ENCODE measurements around the gene CLCN5. TPM values are rescaled to one million over a fixed set of nuclear protein-coding genes. Genes with fewer than 3 reads are reported as not detected.

The CLCN5 gene
- polyA plus RNA-seq (2011; rRNA removed) (5.2 and 6.9 TPM in 2 replicates), polyA plus RNA-seq (2017; fragmentation: RNase III; extraction: RNeasy Plus Mini Kit Qiagen cat#74134 plus additional on column Dnase treatment) (2.1 to 2.6 TPM (median 2.2 TPM) in 3 replicates), polyA minus RNA-seq (2011; rRNA and poly(A)+ RNA removed) (13.6 and 16.8 TPM in 2 replicates)
- 0.66 and 1.0 TPM in 2 replicates for polyA plus RNA-seq (2012; cell fraction: cytosol; rRNA removed)
- polyA plus RNA-seq (2012; cell fraction: nucleus; rRNA removed) = 1.9 and 2.9 TPM in 2 replicates

- 7% methylated on average over 5 of the region's 83 CpGs for WGBS (ENCODE audit: missing lambda C conversion rate)
- POLR2A ChIA-PET = interaction anchor here (0.7 kb wide), 1 partner anchor 964 kb away, joined by 13 read pairs; no protein-coding TSS in a partner anchor
These were observed at the start of gene CLCN5 for GRCh38 chrX:49922291-49923241. CLCN5 (plus strand) TSS chrX:49922596; CDS start chrX:49925299, 2,703 bp downstream.

DNA sequence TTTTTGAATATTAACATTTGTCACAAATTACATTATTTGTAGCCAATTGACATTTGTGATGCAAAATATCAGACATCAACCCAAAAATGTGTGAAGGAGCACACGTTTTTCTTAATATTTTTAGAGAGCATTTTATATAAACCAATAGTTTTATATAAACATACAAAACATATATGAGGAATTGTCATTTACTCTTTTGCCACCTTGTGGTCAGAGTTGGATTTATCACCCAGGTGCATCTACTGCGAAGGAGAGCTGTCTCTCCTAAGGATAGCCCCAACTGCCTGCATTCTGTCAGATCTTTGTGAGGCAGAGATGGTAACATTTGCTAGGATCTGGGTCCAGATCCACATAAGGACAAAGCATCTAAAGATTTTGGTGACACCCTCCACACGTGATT, 45.6 kb upstream of the CLCN5 start:
- FAIRE-seq = no peak
- H3K4me1 ChIP-seq = peaks cover 6% of the 10 kb centered on the region; the same call in 1 of the 3 replicates

More at GRCh38 chrX:49922291-49923241, at the start of gene CLCN5:
- peak; percentile 97 to 98 for ATAC-seq
- H3K4me3 ChIP-seq = peak within 1 kb of the TSS; percentile 90
- peak within 1 kb of the TSS; percentile 84 to 88 for H3K27ac ChIP-seq
- CTCF ChIA-PET = interaction anchor here (0.9 to 1.9 kb wide), 5 partner anchors 12 to 657 kb away, joined by 3 to 5 read pairs (median 3); partner anchors contain the start of gene CCNB3
- H3K4me1 ChIP-seq = peaks cover 6% of the 10 kb centered on the region; the same call in 2 of the 3 replicates
- H3K4me2 ChIP-seq = peak within 1 kb of the TSS; percentile 93
- 0 out of 2 replicates have a peak, but pooled peaks have one; percentile 21 for TF ChIP-seq PHF8 (IDR thresholded peaks at IDR 0.05; ENCODE audit: borderline replicate concordance, low read depth)
- TF ChIP-seq, protein P1, sequence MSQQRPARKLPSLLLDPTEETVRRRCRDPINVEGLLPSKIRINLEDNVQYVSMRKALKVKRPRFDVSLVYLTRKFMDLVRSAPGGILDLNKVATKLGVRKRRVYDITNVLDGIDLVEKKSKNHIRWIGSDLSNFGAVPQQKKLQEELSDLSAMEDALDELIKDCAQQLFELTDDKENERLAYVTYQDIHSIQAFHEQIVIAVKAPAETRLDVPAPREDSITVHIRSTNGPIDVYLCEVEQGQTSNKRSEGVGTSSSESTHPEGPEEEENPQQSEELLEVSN (IDR thresholded peaks at IDR 0.05; ENCODE audit: borderline replicate concordance, low read depth) = peak; percentile 80; the same call in 1 of the 2 replicates
- TF ChIP-seq USF2 (IDR thresholded peaks at IDR 0.05) = peak; percentile 62
- no peak for TF ChIP-seq RFX5 (IDR thresholded peaks at IDR 0.05)
- TF ChIP-seq JUN (IDR thresholded peaks at IDR 0.05) = peak in 1 of 2 experiments; percentile 20; a peak in 1 of 5 replicates
- TF ChIP-seq, protein P2, sequence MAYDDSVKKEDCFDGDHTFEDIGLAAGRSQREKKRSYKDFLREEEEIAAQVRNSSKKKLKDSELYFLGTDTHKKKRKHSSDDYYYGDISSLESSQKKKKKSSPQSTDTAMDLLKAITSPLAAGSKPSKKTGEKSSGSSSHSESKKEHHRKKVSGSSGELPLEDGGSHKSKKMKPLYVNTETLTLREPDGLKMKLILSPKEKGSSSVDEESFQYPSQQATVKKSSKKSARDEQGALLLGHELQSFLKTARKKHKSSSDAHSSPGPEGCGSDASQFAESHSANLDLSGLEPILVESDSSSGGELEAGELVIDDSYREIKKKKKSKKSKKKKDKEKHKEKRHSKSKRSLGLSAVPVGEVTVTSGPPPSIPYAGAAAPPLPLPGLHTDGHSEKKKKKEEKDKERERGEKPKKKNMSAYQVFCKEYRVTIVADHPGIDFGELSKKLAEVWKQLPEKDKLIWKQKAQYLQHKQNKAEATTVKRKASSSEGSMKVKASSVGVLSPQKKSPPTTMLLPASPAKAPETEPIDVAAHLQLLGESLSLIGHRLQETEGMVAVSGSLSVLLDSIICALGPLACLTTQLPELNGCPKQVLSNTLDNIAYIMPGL (CRISPR knock-in tag; IDR thresholded peaks at IDR 0.05; ENCODE audit: borderline replicate concordance) = no peak
- TF ChIP-seq, protein P3, sequence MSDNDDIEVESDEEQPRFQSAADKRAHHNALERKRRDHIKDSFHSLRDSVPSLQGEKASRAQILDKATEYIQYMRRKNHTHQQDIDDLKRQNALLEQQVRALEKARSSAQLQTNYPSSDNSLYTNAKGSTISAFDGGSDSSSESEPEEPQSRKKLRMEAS (IDR thresholded peaks at IDR 0.05) = peak; percentile 78
- no peak for TF ChIP-seq ZNF302 (CRISPR knock-in tag; IDR thresholded peaks at IDR 0.05)
- no peak for TF ChIP-seq CBX2 (IDR thresholded peaks at IDR 0.05; ENCODE audit: borderline replicate concordance, low read depth)
- no peak for TF ChIP-seq RCOR1 (IDR thresholded peaks at IDR 0.05; ENCODE audit: low read depth, low read length)
- no peak for TF ChIP-seq CBX8 (IDR thresholded peaks at IDR 0.05)
- no peak for TF ChIP-seq NFE2L2 (conservative IDR thresholded peaks at IDR 0.05; ENCODE audit: low read length)
- no peak for TF ChIP-seq NPAS2 (CRISPR knock-in tag; IDR thresholded peaks at IDR 0.05; ENCODE audit: borderline replicate concordance)
- TF ChIP-seq POLR2A (IDR thresholded peaks at IDR 0.05; ENCODE audit: low read length) = peak; percentile 55
- peak; percentile 85 to 94 for DNase-seq (ENCODE audit: low read depth in 1 of 2, low spot score in 1 of 2)
- no peak for FAIRE-seq
- H3K9me3 ChIP-seq = no peaks in the 10 kb centered on the region

More for the DNA sequence above, 45.6 kb upstream of the CLCN5 start:
- Histone ChIP-seq H3K4me3 (no peak overlapping the region), H3K4me2 (no peak overlapping the region), H3K9me3 (no peaks in the 10 kb centered on the region), H3K27ac (no peak overlapping the region)
- peak; percentile 30 to 43 for DNase-seq (ENCODE audit: low read depth in 1 of 2, low spot score in 1 of 2)
- TF ChIP-seq JUNB (IDR thresholded peaks at IDR 0.05) (no peak), SMC3 (IDR thresholded peaks at IDR 0.05) (0 out of 3 replicates have a peak, but pooled peaks have one; percentile 18), PHF8 (IDR thresholded peaks at IDR 0.05; ENCODE audit: borderline replicate concordance, low read depth) (no peak), CTCF (IDR thresholded peaks at IDR 0.05) (peak; percentile 48), HOXB13 (CRISPR knock-in tag; IDR thresholded peaks at IDR 0.05; ENCODE audit: low read depth) (no peak), SREBF2 (IDR thresholded peaks at IDR 0.05) (no peak), HDAC2 (IDR thresholded peaks at IDR 0.05) (no peak), EHMT2 (IDR thresholded peaks at IDR 0.05; ENCODE audit: low read depth) (no peak), RAD21 (conservative IDR thresholded peaks at IDR 0.05 in 1 of 2, IDR thresholded peaks at IDR 0.05 in 1 of 2) (peak; percentile 17 to 19; a peak in 1 of 5 replicates)
- TF ChIP-seq, protein P1 (IDR thresholded peaks at IDR 0.05; ENCODE audit: borderline replicate concordance, low read depth) = no peak
- ChIA-PET CTCF (interaction anchor here (1.4 to 2.9 kb wide), 3 partner anchors 15 to 115 kb away, joined by 4 to 7 read pairs (median 5); no protein-coding TSS in a partner anchor), POLR2A (no interaction called here)
- ATAC-seq = no peak
- WGBS (ENCODE audit: missing lambda C conversion rate) = 4% methylated on average over 3 of the region's 3 CpGs

Measured in A549 (cell line).